Kidney (tissue), 14 donors: ENCODE measurements around the gene ATXN7L1. TPM values are rescaled to one million over a fixed set of nuclear protein-coding genes. Genes with fewer than 3 reads are reported as not detected.

Experiments
- DNase-seq, 5 donors: peaks; one replicate each; pipeline ENCODE4 v3.0.0-alpha.2; 2013 to 2020
- FAIRE-seq: peaks from 2 replicates; lab custom pipeline; 2012; peaks lifted over from hg19 to GRCh38; lab: Jason Lieb, UNC
- H3K27ac ChIP-seq, 2 donors: one replicate each; pipeline ENCODE4 v1.7.0; 2013; ENCODE audit warnings: low read depth in 2 of 2, low read length in 2 of 2, inconsistent platforms in 1 of 2
- H3K27me3 ChIP-seq: one replicate; pipeline ENCODE4 v1.7.1; 2013; ENCODE audit warnings: low read length, inconsistent platforms; ENCODE audit not compliant: control insufficient read depth, insufficient read depth
- H3K36me3 ChIP-seq, 3 donors: one replicate each; pipeline versions ENCODE4 v1.7.0 to v1.7.1; 2013; ENCODE audit warnings: low read length in 3 of 3, control low read depth in 1 of 3, inconsistent platforms in 1 of 3; ENCODE audit not compliant: insufficient read depth in 3 of 3, control insufficient read depth in 2 of 3
- H3K4me1 ChIP-seq, 3 donors: one replicate each; pipeline versions ENCODE4 v1.7.0 to v1.7.1; 2013; ENCODE audit warnings: low read length in 3 of 3, inconsistent platforms in 1 of 3, low read depth in 1 of 3; ENCODE audit not compliant: control insufficient read depth in 2 of 3, insufficient read depth in 2 of 3
- H3K4me3 ChIP-seq, 3 donors: one replicate each; pipeline versions ENCODE4 v1.7.0 to v1.8.1; 2013; ENCODE audit warnings: low read length in 3 of 3, control low read depth in 1 of 3, inconsistent platforms in 1 of 3
- H3K9ac ChIP-seq, 3 donors: one replicate each; pipeline versions ENCODE4 v1.7.0 to v1.7.1; 2013; ENCODE audit warnings: low read length in 3 of 3, control low read depth in 1 of 3, inconsistent platforms in 1 of 3
- H3K9me3 ChIP-seq, 3 donors: one replicate each; pipeline versions ENCODE4 v1.7.0 to v1.7.1; 2013; ENCODE audit warnings: low read length in 3 of 3, control low read depth in 1 of 3, inconsistent platforms in 1 of 3; ENCODE audit not compliant: control insufficient read depth in 2 of 3, insufficient read depth in 1 of 3
- CTCF ChIP-seq: IDR thresholded peaks from 3 replicates; pipeline ENCODE4 v1.5.1; 2012; ENCODE audit warnings: mild to moderate bottlenecking, moderate library complexity, borderline replicate concordance; ENCODE audit not compliant: insufficient read depth; ENCODE audit errors: extremely low read depth
- intact Hi-C: fragments of 100-400 bp; cut with DNase I; formaldehyde crosslinking; loops from one replicate; pipeline ENCODE4 v1.11.1; 2022
- polyA plus RNA-seq: library from polyadenylated mRNA; stranded (reverse); fragments of 350-450 nt; fragmentation: Illumina TruSeq; extraction: RNeasy Lipid Tissue Mini Kit (QIAGEN cat#74804); gene quantifications from one replicate; pipeline ENCODE4 v1.2.3, GENCODE V29; 2014; ENCODE audit warnings: low read depth, low replicate concordance; ENCODE audit not compliant: insufficient read depth
- total RNA-seq: library from RNA; stranded (reverse); fragmentation: NEBNext Ultra II Directional; extraction: Animal tissue kit (Norgen Biotek cat#: 25700); gene quantifications from one replicate; pipeline ENCODE4 v1.2.1, GENCODE V29; 2021
- donor health status: control.
- donor health status: control.
- donor health status: control.
- donor health status: control.
- donor health status: control.
- donor health status: DM: yes; HTN: yes; CAD: no.
- donor health status: Normal renal cell carcinoma (clear cell type).

ATXN7L1 gene
- total and polyA plus RNA-seq, 2 donors from 2014 or later: 12.5 to 18.5 TPM

- no peaks in the 10 kb centered on the region for H3K36me3 ChIP-seq
- no peaks in the 10 kb centered on the region for H3K9me3 ChIP-seq
- no peak overlapping the region for H3K4me3 ChIP-seq
- no peak for TF ChIP-seq CTCF
- H3K9ac ChIP-seq: no peak overlapping the region
- H3K27ac ChIP-seq: no peak overlapping the region
- no peak for FAIRE-seq
- H3K27me3 ChIP-seq: no peaks in the 10 kb centered on the region
- H3K4me1 ChIP-seq: peaks cover 0 to 5% (median 3%) of the 10 kb centered on the region in 3 donors
- no peak for DNase-seq
- intact Hi-C loops: no loop called here
Measured at GRCh38 chr7:105872491-105872890, 3.9 kb downstream of the ATXN7L1 start.

GRCh38 chr7:105871142-105871541, 5.3 kb downstream of the ATXN7L1 start:
- no peak for FAIRE-seq
- Histone ChIP-seq H3K27me3 (no peaks in the 10 kb centered on the region), H3K27ac (no peak overlapping the region), H3K4me1 (peaks cover 0 to 5% (median 3%) of the 10 kb centered on the region in 3 donors), H3K4me3 (no peak overlapping the region), H3K9me3 (no peaks in the 10 kb centered on the region), H3K9ac (no peak overlapping the region), H3K36me3 (peaks cover 0 to 5% (median 0%) of the 10 kb centered on the region in 3 donors)
- no peak for DNase-seq
- intact Hi-C loops: no loop called here
- no peak for TF ChIP-seq CTCF

- H3K9ac ChIP-seq: no peak overlapping the region
- H3K27ac ChIP-seq: no peak overlapping the region
- intact Hi-C loops: no loop called here
- H3K4me3 ChIP-seq: no peak overlapping the region
- TF ChIP-seq CTCF: no peak
- FAIRE-seq: no peak
- no peaks in the 10 kb centered on the region for H3K4me1 ChIP-seq
- H3K36me3 ChIP-seq: peaks cover 0 to 9% (median 0%) of the 10 kb centered on the region in 3 donors
- no peaks in the 10 kb centered on the region for H3K9me3 ChIP-seq
- no peak for DNase-seq
- no peaks in the 10 kb centered on the region for H3K27me3 ChIP-seq
Measured at GRCh38 chr7:105866102-105866801, 10.1 kb downstream of the ATXN7L1 start.

- H3K27ac ChIP-seq: no peak overlapping the region
- no peaks in the 10 kb centered on the region for H3K9me3 ChIP-seq
- no peaks in the 10 kb centered on the region for H3K27me3 ChIP-seq
- H3K36me3 ChIP-seq: peaks cover 0 to 9% (median 0%) of the 10 kb centered on the region in 3 donors
- intact Hi-C loops: no loop called here
- DNase-seq (no peak), FAIRE-seq (no peak)
- H3K9ac ChIP-seq: no peak overlapping the region
- no peak overlapping the region for H3K4me3 ChIP-seq
- no peaks in the 10 kb centered on the region for H3K4me1 ChIP-seq
- TF ChIP-seq CTCF: no peak
Measured at GRCh38 chr7:105863876-105864275, 12.5 kb downstream of the ATXN7L1 start.
